HCT116 (cell line): ENCODE results near the gene KRT7. TPM values are rescaled to one million over a fixed set of nuclear protein-coding genes. Genes with fewer than 3 reads are reported as not detected.

Experiments used
- ATAC-seq: fragments of 200-7000 bp; cut with Tn5 transposase; 2 replicates; pipeline ENCODE4 v1.9.1; 2020; ENCODE audit warnings: mild to moderate bottlenecking, moderate library complexity
- BruUV-seq: library from RNA; stranded (reverse); fragments of 400-500 nt; replicated peaks from 2 replicates; lab custom pipeline; 2021; lab: Mats Ljungman, UMichigan
- CTCF ChIA-PET: fragments of 300-600 bp; sonication (Branson Sonifier 250); formaldehyde crosslinking; loops from one replicate; lab custom pipeline; 2021; ENCODE audit warnings: antibody characterized with exemption; lab: Charles Lee
- POLR2A ChIA-PET: fragments of 300-600, 350-600 bp; sonication (Branson Sonifier 250); formaldehyde crosslinking; loops from one replicate; lab custom pipeline; 2021; ENCODE audit warnings: antibody characterized with exemption; lab: Charles Lee
- RAD21 ChIA-PET, 2 experiments: fragments of 300-600 bp; sonication (Branson Sonifier 250); formaldehyde crosslinking; loops; one replicate each; lab custom pipeline; 2023; ENCODE audit warnings: low total read pairs in 2 of 2; ENCODE audit not compliant: uncharacterized antibody in 2 of 2, unreplicated experiment in 2 of 2, low non-redundant PET in 1 of 2; lab: Charles Lee
- DNase-seq: peaks from one replicate; pipeline ENCODE4 v3.0.0-alpha.2; 2010; ENCODE audit warnings: low read depth, low spot score
- H2AFZ ChIP-seq: fragments of 200-600 bp; shearing (Covaris generic), sonication (generic); 2 replicates; pipeline ENCODE4 v1.6.1; 2017; ENCODE audit warnings: low read depth, mixed run types, mixed read lengths, antibody characterized with exemption, low read length; ENCODE audit not compliant: poor library complexity, severe bottlenecking
- H3K27ac ChIP-seq: 2 replicates; pipeline ENCODE4 v1.5.1; 2012; ENCODE audit warnings: low read depth, low read length
- H3K27me3 ChIP-seq: fragments of 200-600 bp; sonication (generic); 2 replicates; pipeline ENCODE4 v1.6.1; 2016; ENCODE audit warnings: mixed run types, low read length, mixed read lengths; ENCODE audit not compliant: insufficient read depth
- H3K36me3 ChIP-seq, 2 experiments: fragments of 200-500 bp in 1 of 2; fragments of 200-600 bp in 1 of 2; sonication (Bioruptor generic) in 1 of 2; sonication (generic) in 1 of 2; 2 replicates each; pipeline versions ENCODE4 v1.5.1 to v1.6.1; 2014 to 2016; ENCODE audit warnings: low read length in 2 of 2, inconsistent platforms in 1 of 2, mixed read lengths in 1 of 2, mixed run types in 1 of 2; ENCODE audit not compliant: insufficient read depth in 2 of 2, control insufficient read depth in 1 of 2
- H3K4me1 ChIP-seq, 2 experiments: fragments of 200-600 bp in 1 of 2; sonication (generic) in 1 of 2; 2 replicates each; pipeline versions ENCODE4 v1.5.1 to v1.6.1; 2012 to 2017; ENCODE audit warnings: low read length in 2 of 2, inconsistent platforms in 1 of 2, mild to moderate bottlenecking in 1 of 2, mixed read lengths in 1 of 2, mixed run types in 1 of 2, moderate library complexity in 1 of 2; ENCODE audit not compliant: insufficient read depth in 2 of 2, control insufficient read depth in 1 of 2
- H3K4me2 ChIP-seq: fragments of 200-600 bp; sonication (generic); 2 replicates; pipeline ENCODE4 v1.6.1; 2017; ENCODE audit warnings: mixed run types, low read length, mixed read lengths
- H3K4me3 ChIP-seq, 2 experiments: fragments of 200-600 bp in 1 of 2; sonication (generic) in 1 of 2; replicated peaks in 1 of 2; 2 replicates each; pipeline ENCODE4 v1.5.1; 2011 to 2016; ENCODE audit warnings: low read length in 2 of 2, control low read depth in 1 of 2, low read depth in 1 of 2, mild to moderate bottlenecking in 1 of 2, mixed read lengths in 1 of 2, mixed run types in 1 of 2
- H3K79me2 ChIP-seq: fragments of 200-600 bp; sonication (generic); 2 replicates; pipeline ENCODE4 v1.6.1; 2017; ENCODE audit warnings: mild to moderate bottlenecking, mixed run types, low read length, moderate library complexity, mixed read lengths; ENCODE audit not compliant: insufficient read depth
- H3K9ac ChIP-seq: fragments of 200-600 bp; sonication (generic); 2 replicates; pipeline ENCODE4 v1.6.1; 2016; ENCODE audit warnings: low read length, mixed read lengths
- H3K9me2 ChIP-seq: fragments of 200-600 bp; sonication (generic), shearing (Covaris generic); 2 replicates; pipeline ENCODE4 v1.6.1; 2017; ENCODE audit warnings: mixed run types, mild to moderate bottlenecking, moderate library complexity; ENCODE audit not compliant: insufficient read depth
- H3K9me3 ChIP-seq, 2 experiments: fragments of 200-500 bp in 1 of 2; fragments of 200-600 bp in 1 of 2; sonication (Bioruptor generic) in 1 of 2; sonication (generic) in 1 of 2; 2 replicates each; pipeline ENCODE4 v1.6.1; 2014 to 2017; ENCODE audit warnings: low read length in 2 of 2, mixed read lengths in 2 of 2, inconsistent platforms in 1 of 2, low read depth in 1 of 2, mild to moderate bottlenecking in 1 of 2, mixed run types in 1 of 2, moderate library complexity in 1 of 2; ENCODE audit not compliant: control insufficient read depth in 1 of 2, insufficient read depth in 1 of 2
- H4K20me1 ChIP-seq: fragments of 200-600 bp; sonication (generic), shearing (Covaris generic); 2 replicates; pipeline ENCODE4 v1.6.1; 2017; ENCODE audit warnings: mixed run types, mild to moderate bottlenecking, moderate library complexity; ENCODE audit not compliant: insufficient read depth
- CEBPB ChIP-seq: IDR thresholded peaks from 2 replicates; pipeline ENCODE4 v1.6.1; 2012; ENCODE audit warnings: low read depth
- EGR1 ChIP-seq: IDR thresholded peaks from 2 replicates; pipeline ENCODE4 v1.6.1; 2012; ENCODE audit warnings: low read depth
- EZH2 ChIP-seq: fragments of 200-600 bp; sonication (generic); IDR thresholded peaks from 2 replicates; pipeline ENCODE4 v1.6.1; 2017; ENCODE audit warnings: antibody characterized with exemption, mixed run types
- EZH2phosphoT487 ChIP-seq: fragments of 200-600 bp; IDR thresholded peaks from 2 replicates; pipeline ENCODE4 v1.6.1; 2018; ENCODE audit warnings: antibody characterized with exemption, borderline replicate concordance
- FOSL1 ChIP-seq: IDR thresholded peaks from 2 replicates; pipeline ENCODE4 v1.6.1; 2012; ENCODE audit warnings: low read depth
- JUND ChIP-seq: IDR thresholded peaks from 2 replicates; pipeline ENCODE4 v1.6.1; 2012
- POLR2A ChIP-seq: IDR thresholded peaks from 2 replicates; pipeline ENCODE4 v1.7.0; 2011; ENCODE audit warnings: borderline replicate concordance; ENCODE audit not compliant: insufficient read depth, insufficient read length; ENCODE audit errors: extremely low read depth
- POLR2AphosphoS5 ChIP-seq: IDR thresholded peaks from 2 replicates; pipeline ENCODE4 v1.6.1; 2011; ENCODE audit warnings: mild to moderate bottlenecking, low read depth, low read length, moderate library complexity
- RAD21 ChIP-seq: IDR thresholded peaks from 2 replicates; pipeline ENCODE4 v1.6.1; 2012; ENCODE audit warnings: low read depth, mild to moderate bottlenecking
- SRF ChIP-seq: IDR thresholded peaks from 2 replicates; pipeline ENCODE4 v1.6.1; 2012; ENCODE audit warnings: low read depth
- TCF7L2 ChIP-seq: IDR thresholded peaks from 2 replicates; pipeline ENCODE4 v1.7.0; 2011; ENCODE audit warnings: borderline replicate concordance, inconsistent platforms; ENCODE audit not compliant: insufficient read depth, insufficient read length; ENCODE audit errors: extremely low read depth
- YY1 ChIP-seq: IDR thresholded peaks from 2 replicates; pipeline ENCODE4 v1.6.1; 2011; ENCODE audit warnings: low read length, low read depth, moderate library complexity, mild to moderate bottlenecking; ENCODE audit not compliant: insufficient replicate concordance; ENCODE audit errors: extremely low read depth
- ZNF274 ChIP-seq: fragments of 200-500 bp; sonication (Bioruptor generic); IDR thresholded peaks from 2 replicates; pipeline ENCODE4 v1.6.1; 2014; ENCODE audit warnings: mild to moderate bottlenecking, low read depth, low read length, inconsistent platforms
- intact Hi-C: fragments of 100-400 bp; cut with micrococcal nuclease; formaldehyde crosslinking; loops from 2 replicates; pipeline ENCODE4 v1.10.0; 2022
- total RNA-seq: library from RNA; stranded (reverse); gene quantifications from one replicate; pipeline ENCODE4 v1.2.1, GENCODE V29; 2021; ENCODE audit not compliant: unreplicated experiment
- TF ChIP-seq, protein P1 (sequence below): IDR thresholded peaks from 2 replicates; pipeline ENCODE4 v1.6.1; 2012
- TF ChIP-seq, protein P2 (sequence below): IDR thresholded peaks from 2 replicates; pipeline ENCODE4 v1.6.1; 2012; ENCODE audit warnings: low read depth

Gene KRT7
- total RNA-seq, 1 experiment from 2014 or later, result 72.6 TPM

DNA sequence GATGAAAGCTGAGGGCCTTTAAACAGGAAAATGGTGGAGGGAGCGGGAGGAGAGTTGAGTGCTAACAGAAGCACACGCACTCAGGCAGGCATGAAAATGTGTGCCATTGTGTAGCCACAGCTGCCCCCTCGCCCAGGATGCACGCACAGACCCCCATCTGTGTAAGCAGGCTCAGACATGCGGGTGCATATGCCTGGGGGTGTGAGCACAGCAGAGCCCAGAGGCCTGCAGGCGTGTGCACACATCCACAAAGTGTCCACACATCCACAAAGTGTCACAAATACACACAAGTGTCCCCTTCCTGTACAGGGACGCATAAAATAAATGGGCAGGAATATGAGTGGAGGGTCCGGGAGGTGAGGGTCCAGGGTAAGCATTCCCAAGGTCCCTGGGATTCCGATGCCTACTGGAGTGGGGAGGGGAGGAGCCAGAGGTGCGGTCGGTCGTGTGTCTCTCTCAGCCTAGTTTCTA lies 805 bp upstream of the KRT7 start:
- Histone ChIP-seq H3K36me3 (no peaks in the 10 kb centered on the region), H3K27me3 (no peaks in the 10 kb centered on the region), H3K9me2 (no peaks in the 10 kb centered on the region), H2AFZ (no peak overlapping the region), H3K9me3 (no peaks in the 10 kb centered on the region), H3K4me3 (peak overlapping the region; percentile 22 to 39; a peak in 2 of 4 replicates), H3K9ac (peak overlapping the region; percentile 57), H4K20me1 (no peaks in the 10 kb centered on the region), H3K4me2 (peak overlapping the region; percentile 71)
- CTCF ChIA-PET, result no interaction called here
- intact Hi-C loops, result no loop called here
- BruUV-seq, result no TSS peak
- ATAC-seq (no peak), DNase-seq (no peak)
- POLR2A ChIA-PET, result no interaction called here
- TF ChIP-seq POLR2AphosphoS5 (no peak), EZH2 (no peak)
- TF ChIP-seq, protein P1, sequence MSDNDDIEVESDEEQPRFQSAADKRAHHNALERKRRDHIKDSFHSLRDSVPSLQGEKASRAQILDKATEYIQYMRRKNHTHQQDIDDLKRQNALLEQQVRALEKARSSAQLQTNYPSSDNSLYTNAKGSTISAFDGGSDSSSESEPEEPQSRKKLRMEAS, result no peak
- TF ChIP-seq, all 23 proteins: peak for 0
- H3K4me1 ChIP-seq, result peaks cover 30 to 96% of the 10 kb centered on the region in 2 experiments
- no peak overlapping the region for H3K27ac ChIP-seq
- RAD21 ChIA-PET, result no interaction called here
- H3K79me2 ChIP-seq, result no peaks in the 10 kb centered on the region

DNA sequence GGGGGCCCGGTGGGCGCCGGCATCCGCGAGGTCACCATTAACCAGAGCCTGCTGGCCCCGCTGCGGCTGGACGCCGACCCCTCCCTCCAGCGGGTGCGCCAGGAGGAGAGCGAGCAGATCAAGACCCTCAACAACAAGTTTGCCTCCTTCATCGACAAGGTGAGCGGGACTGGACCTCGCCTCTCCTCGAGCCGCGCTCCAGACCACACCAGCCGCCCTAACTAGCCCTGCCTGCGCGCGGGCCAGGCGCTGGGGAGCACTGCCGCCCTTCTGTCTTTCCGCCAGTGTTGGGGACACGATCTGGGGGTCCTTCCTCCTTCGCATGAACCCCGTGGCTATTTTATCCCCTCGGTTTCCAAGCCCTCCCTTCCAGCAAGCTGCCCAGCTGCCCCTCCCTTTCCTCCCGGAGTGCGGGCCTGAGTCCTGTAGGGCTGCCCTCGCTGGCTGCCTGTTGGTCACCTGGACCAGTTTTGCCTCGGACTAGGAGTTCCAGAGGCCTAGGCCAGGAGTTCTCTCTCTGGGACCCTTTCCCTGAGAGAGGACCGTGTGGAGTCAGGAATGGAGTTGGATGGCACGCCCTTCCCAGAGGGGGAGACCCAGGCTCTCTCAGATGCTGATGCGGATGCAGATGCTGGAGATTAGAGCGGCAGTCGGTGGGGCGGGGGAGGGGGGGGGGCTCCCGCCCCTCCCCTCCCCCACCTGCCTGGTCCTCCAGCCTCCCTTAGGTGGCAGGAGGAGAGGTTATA lies 592 bp downstream of the KRT7 start:
- intact Hi-C loops, result no loop called here
- Histone ChIP-seq H3K4me1 (peaks cover 26 to 100% of the 10 kb centered on the region in 2 experiments), H3K4me2 (peak overlapping the region; percentile 71), H3K27ac (no peak overlapping the region; the same call in 1 of the 2 replicates), H3K9ac (peak overlapping the region; percentile 57), H3K79me2 (no peaks in the 10 kb centered on the region), H3K9me2 (no peaks in the 10 kb centered on the region), H4K20me1 (no peaks in the 10 kb centered on the region), H3K27me3 (no peaks in the 10 kb centered on the region), H3K36me3 (no peaks in the 10 kb centered on the region), H2AFZ (no peak overlapping the region), H3K9me3 (no peaks in the 10 kb centered on the region), H3K4me3 (peak overlapping the region; percentile 21 to 39; a peak in 3 of 4 replicates)
- no peak for TF ChIP-seq FOSL1
- no peak for TF ChIP-seq ZNF274
- TF ChIP-seq YY1, result no peak
- TF ChIP-seq JUND, result no peak
- no peak for TF ChIP-seq POLR2A
- TF ChIP-seq RAD21, result no peak
- no peak for TF ChIP-seq CEBPB
- TF ChIP-seq SRF, result no peak
- no peak for TF ChIP-seq TCF7L2
- TF ChIP-seq POLR2AphosphoS5, result no peak
- TF ChIP-seq, protein P2, sequence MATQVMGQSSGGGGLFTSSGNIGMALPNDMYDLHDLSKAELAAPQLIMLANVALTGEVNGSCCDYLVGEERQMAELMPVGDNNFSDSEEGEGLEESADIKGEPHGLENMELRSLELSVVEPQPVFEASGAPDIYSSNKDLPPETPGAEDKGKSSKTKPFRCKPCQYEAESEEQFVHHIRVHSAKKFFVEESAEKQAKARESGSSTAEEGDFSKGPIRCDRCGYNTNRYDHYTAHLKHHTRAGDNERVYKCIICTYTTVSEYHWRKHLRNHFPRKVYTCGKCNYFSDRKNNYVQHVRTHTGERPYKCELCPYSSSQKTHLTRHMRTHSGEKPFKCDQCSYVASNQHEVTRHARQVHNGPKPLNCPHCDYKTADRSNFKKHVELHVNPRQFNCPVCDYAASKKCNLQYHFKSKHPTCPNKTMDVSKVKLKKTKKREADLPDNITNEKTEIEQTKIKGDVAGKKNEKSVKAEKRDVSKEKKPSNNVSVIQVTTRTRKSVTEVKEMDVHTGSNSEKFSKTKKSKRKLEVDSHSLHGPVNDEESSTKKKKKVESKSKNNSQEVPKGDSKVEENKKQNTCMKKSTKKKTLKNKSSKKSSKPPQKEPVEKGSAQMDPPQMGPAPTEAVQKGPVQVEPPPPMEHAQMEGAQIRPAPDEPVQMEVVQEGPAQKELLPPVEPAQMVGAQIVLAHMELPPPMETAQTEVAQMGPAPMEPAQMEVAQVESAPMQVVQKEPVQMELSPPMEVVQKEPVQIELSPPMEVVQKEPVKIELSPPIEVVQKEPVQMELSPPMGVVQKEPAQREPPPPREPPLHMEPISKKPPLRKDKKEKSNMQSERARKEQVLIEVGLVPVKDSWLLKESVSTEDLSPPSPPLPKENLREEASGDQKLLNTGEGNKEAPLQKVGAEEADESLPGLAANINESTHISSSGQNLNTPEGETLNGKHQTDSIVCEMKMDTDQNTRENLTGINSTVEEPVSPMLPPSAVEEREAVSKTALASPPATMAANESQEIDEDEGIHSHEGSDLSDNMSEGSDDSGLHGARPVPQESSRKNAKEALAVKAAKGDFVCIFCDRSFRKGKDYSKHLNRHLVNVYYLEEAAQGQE, result no peak
- TF ChIP-seq EZH2phosphoT487, result no peak
- no peak for TF ChIP-seq EGR1
- POLR2A ChIA-PET, result no interaction called here
- no peak for ATAC-seq
- BruUV-seq, result no TSS peak
- RAD21 ChIA-PET, result no interaction called here
- CTCF ChIA-PET, result no interaction called here
- no peak for DNase-seq
